ENCODE data around the gene AGBL1.
A peak's percentile ranks its signal among the peaks of the same experiment; 100 is the strongest.

AGBL1 gene

DNA sequence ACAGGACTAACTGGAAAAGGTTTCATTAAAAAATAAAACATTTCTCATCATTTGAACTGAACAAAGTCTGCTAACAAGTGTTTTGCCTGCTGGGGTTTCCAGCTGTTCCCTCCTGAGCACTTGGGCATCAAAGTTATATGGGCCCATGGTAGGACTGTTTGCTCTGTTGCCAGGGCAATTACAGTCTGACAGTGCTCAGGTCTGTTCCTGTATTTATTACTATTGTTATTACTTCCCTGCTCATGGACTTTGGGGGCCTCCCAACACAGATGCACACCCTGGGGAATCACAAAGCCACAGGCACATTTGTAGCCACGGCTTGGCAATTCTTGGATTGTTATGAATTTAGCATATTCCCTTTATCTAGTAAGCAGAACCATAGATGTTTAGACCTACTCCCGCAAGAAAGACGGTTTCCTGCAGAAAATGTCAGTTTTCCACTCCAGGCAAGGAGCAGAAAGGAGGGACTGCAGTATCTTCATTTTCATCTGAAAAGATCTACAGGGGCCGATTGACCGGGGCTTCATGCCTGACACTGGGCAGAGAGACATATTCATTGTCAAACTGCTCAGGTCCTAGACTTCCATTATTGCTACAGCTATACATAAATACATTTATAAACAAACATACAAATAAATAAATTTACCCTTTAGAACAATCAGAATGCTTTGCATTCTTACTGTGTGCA is 580.2 kb downstream of the AGBL1 start:
- no peak for DNase-seq

DNA sequence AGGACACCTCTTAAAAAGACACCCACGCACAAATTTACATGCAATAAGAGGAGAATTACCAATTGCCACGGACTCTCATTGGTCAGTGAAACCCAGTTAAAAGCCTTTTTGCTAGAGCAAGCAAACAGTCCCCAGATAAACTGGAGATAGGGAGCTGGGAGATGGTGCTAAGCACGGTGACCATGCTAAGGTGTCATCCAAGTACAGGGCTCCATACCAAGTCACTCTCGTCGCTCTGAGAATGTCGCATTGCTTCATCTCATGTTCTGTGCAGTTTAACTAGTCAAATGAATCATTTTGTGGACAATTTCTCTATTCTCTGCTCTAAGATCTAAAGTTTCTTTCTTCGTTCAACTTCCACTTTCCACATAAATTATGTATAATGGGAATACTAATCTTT is 581.9 kb downstream of the AGBL1 start:
- no peak for DNase-seq

DNA sequence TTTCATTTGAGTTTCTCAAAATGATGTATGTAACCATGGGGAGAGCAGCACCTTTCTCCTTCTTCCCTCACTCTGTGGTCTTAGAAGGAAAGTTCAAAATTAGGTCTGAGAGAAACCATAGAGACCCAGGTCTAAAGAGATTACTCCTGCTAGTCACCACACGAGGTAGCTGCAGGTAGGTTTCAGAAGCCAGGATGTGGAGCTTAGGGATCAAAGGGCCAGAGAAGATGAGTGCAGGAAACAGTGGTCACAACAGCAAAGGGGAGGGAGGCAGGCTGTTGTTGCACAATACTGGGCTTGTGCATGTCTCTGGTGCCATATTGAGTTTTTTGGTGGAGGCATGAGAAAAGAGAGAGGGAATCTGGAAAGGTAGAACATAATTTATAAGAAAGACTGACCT is 583.6 kb downstream of the AGBL1 start:
- DNase-seq = no peak

DNA sequence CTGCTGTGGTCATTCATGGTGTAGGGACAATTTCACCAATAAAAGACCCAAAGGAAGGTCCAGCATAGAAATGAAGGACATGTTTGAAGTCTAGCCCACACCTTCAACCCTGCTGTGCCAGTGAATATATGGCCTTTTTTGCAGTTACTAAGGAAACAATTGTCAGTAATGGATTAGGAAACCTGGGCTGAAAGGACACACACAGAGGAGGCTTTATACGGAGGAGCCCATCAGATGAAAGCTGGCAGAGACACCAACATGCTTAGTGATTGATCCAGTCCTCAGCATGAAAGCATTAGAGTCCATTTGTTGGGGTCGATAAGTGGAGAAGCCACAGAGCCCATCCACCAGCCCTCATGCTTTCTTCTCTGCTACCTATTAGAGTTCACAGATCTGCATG is 584.3 kb downstream of the AGBL1 start:
- no peak for DNase-seq

DNA sequence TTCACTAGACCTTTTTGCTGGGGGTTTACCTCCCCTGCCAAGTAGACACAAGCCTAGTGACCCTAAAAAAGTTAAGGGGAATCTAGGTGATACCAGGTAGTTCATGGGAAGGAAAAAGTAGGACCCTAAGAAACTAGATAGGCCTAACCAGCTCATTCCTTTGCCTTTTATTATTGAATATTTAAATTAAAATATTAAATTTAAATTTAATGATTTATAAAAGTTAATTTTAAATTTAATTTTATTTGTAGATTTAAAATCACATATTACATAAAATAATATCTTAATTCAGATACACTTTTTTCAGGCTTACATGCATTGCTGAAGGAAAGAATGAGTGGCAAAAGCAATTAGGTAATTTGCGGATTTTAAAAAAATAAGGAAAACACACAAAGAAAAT is 584.9 kb downstream of the AGBL1 start:
- no peak for DNase-seq

DNA sequence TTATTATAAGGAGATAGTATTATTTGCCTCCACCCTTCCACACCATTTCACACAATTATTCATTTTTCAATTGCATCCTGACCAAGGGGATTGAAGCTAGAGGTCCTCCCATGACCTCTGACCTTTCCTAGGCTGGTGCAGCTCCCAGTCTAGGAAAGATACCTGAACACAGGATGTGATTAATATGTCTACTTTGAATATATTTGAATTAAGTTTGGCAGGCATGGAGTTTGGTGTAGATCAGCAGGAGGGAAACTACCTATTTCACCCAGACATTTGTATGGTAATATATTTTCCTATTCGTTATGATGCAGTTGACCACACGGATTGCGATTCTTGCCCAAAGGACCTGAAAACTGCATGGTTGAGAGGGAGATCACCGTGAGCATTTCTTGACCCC is 596.3 kb downstream of the AGBL1 start:
- DNase-seq = no peak

DNA sequence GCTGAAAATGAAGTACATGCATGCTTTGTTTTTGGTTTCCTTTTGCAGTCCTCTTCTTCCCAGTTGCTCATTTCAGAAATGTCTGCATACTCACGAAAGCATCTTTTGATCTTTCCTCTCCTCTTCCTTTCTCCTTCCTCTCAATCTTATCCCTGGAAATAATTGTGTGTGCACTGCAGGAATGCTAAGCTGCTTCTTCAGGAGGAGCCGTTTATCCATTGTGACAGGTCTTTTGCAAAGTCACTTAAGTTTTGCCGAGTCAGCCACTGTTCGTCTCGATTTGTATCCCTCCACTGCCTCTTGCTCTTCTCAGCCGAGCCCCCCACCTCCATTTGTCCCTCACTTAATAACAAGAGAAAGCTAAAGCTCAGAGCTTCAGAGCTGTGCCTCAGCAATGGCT is 597.6 kb downstream of the AGBL1 start:
- DNase-seq = no peak

DNA sequence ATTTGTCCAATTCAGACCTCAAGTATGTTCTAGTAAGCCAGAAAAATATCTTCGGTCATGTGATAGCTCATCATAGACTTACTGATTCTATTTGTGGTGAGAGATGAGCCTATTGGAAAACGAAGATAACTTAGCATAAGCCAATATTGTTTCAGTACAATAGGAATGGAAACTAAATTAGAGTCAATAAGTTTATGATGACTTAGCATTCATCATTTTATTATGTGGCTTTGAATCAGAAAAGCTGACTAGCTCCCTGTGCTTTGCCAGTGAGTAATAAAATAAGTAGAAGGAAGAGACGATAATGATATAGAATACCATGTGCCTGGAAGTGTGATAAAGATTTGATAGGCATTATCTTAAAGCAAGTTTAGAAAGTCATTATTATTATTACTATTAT is 605.6 kb downstream of the AGBL1 start:
- DNase-seq = no peak

DNA sequence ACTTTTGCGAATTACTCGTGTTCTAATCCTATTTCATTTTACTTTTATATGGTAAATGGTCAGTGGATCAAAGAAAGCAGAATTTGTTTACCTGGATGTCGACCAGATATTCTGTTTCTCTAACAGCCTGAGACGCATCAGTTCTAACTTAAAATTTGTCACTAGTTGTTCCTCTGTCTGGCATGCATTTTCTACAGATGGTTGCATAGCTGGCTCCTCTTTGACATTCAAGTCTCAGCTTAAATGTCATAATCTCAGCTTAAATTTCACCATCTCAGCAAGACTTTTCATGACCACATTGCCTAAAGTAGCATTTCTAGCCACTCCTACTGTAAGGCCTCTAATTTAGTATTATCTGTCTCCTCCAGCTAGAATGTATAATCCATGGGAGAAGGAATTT is 609.3 kb downstream of the AGBL1 start:
- no peak for DNase-seq

DNA sequence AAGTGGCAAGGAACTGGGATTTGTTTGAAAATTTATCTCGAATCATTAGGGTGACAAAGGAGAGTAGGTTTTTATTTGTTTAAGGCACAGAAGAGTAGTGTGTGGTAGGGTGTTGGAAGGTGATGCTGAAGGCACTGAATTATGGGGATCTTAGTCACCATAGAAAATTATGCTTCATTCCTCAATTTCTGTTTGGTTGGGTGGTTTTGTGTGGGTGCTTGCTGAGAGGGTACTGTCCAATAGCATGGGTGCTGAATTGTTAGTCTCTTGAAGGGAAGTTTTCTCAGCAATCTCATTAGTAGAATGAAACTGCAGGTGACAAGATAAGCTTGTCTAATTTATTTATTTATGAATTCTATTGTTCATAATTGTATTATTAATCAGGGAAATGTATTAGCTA is 610.9 kb downstream of the AGBL1 start:
- DNase-seq = no peak

DNA sequence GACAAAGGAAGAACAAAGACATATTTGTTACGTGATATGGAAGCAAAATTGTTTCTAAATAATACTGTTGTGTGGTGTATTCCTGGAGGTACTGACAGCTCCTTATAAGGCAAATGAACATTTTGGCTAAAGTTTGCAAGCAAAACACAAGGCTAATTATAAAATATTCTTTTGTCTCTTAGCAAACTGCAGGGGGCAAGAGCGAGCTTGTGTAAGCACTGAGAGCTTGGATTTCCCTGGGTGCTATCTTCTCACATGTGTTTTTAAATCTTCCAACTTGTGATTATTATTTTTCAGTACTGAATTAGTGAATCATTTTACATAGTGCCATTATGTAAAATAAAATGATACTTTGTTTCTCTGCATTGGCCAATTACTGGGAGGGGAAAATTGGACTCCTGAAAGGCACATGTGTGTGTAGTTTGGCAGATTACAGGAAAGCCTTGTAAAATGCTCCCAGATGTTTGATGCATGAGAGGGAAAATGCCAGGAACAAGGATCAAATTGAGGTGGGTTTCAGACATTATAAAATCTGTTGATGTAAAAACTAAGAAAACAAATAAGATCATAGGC is 611.5 kb downstream of the AGBL1 start:
- peak; percentile 17 for DNase-seq

DNA sequence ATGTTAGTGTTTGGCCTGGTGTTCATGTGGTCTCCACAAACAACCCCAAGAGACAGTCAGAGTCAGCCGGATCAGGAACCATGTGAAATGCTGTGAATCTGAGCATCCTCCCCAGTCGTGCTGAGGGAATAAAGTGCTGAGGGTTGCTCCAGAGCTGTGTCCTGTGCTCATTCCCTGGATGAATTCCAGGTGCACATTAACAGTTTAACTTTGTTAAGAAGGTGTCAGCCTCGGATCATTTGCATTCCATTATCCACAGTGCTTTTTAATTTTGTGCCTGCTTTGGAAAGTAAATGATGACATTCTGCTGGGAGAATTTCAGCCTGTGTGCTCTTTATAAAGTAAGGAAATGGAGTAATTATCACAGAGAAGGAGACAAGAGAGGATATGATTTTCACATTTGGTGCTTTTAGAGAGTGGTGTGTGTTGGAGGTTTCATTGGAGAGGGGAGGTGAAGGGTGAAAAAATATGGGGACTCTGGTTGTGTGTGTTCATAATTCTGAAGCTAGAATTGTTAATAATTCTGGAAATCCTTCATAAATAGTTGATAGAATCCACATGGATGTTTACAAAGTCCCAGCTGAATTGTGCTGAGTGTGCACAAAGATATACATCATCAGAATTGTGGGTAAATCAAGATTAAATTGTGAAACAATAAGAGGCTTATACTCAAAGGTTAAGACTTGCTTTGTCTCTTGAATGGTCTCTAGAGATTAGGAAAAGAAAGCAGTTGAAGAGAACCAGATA is 621.4 kb downstream of the AGBL1 start:
- DNase-seq = no peak

DNA sequence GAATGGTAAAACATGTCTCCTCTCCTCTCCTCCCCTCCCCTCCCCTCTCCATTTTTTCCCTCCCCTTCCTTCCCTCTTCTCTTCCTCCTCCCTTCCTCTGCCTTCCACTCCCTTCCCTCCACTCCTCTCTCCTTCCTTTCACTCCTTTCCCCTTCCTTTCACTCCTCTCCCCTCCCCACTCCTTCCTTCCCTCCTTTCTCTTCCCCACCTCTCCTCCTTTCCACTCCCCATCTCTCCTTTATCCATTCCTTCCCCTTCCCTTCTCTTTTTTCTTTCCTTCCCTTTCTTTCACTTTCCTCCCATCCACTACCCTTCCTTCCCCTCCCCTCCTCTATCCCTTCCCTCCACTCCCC is 621.9 kb downstream of the AGBL1 start:
- no peak for DNase-seq

DNA sequence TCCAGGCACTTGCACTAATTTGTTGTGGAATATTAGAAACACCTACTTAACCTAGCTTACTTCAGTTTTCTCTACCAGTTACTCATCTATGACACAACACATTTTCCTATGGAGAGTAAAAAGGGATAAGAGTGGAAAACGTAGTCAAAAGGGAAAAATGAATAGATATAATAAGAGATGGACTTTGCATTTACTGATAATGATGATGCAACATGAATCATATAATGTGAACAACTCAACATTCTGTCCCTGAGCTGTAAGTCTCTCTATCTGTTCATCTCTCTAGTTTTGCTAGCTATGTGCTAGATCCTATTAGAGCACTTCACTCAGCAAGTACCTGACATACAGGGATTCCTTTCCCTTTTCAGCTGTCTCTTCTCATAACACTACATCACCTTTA is 627.1 kb downstream of the AGBL1 start:
- DNase-seq = no peak

DNA sequence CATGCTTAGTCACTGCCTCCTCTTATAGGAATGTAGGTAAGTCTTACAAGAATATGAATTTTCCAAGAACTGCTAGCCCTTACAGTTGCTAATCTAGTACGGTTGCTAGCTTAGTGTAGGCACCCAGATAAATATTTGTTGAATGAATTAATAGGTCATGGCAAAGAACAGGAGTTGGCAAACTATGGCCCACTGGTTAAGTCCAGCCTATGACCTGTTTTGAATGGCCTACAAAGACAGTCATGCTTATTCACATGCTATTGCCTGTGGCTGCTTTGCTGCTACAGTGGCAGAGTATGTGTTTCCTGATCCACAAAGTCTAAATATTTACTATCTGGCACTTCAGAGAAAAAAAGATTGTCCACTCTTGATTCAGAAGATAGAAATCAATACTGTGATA is 631.8 kb downstream of the AGBL1 start:
- DNase-seq = no peak

DNA sequence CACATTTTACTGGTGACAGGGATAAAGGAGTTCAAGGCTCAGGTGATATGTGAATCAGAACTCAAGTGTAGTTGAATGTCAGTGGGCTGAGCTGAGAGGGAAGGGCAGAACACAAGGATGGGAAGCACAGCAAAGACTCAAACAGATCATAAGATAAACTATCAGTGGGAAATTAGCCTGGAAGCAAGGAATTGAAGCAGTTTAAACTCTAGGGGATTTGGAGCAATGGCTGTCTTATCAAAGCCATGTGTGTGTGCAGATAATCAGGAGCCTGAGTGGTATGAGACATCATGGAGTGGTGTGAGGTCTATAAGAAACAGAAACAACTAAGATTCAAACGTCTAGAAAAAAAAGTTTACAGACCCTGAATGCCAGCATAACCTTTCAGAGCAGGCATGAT is 634.6 kb downstream of the AGBL1 start:
- DNase-seq = no peak

DNA sequence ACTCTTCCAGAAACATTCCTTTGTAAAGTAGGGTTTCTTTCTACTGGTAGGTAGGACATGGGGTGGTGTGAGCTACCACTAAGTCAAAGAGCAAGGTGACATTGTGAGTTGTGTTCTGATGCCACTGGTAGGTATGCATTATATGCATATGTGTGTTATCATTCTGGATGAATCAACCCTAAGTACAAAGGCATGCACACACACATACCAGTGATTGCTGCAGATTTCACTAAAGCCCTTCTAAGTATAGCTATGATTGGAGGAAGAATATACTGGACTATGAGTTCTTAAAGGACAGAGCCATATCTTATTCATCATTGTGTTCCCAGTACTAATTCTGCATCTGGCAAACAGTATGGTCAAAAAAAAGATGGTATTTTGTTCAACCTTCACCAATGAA is 646.0 kb downstream of the AGBL1 start:
- no peak for DNase-seq

DNA sequence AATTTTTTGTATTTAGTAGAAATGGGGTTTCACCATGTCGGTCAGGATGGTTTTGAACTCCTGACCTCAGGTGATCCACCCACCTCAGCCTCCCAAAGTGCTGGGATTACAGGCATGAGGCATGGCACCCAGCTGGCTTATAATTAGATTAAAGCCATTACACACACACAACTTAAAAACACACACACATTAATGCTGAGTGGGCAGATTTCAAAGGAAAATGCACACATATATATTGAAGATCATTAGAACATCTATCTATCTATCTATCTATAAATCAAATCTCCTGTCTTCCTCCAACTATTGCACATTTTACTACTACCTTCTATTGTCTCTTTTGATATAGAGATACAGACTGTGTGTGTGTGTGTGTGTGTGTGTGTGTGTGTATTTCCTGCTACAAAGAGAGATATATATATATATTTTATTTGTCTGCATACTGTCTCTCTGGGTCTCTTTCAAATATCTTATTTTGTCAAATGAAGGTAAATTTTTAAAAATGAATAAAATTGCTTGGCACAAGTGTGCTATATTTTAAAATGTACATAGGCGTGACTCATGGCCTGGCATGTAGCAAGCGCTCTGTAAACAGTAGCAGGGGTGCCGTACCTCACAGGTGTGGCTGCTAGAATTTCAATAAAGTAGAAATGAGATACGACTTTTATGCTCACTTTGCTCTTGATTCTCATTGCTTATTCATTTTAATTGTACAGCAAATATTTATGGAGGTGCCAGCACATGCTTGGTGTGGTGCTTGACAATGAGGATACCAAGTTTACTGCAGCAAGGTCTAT is 655.8 kb downstream of the AGBL1 start:
- no peak for DNase-seq

DNA sequence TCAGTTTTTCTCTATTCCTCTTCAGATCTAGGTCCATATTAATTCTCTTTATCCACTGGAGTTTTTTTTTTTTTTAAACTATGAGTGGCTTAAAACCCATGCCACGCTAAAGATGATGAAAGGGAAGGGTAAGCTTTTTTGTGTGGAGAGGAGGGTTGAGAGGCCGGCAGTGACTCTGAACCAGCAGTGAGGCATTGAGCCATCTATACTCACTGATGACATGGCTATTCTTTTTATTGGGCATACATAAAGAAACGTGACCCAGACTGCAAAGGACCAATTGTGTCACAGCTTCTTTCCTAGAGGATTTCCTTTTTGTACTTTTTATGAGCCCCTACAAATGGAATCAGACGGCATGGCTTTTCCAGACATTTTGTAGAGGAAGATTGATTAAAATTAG is 662.2 kb downstream of the AGBL1 start:
- no peak for DNase-seq

DNA sequence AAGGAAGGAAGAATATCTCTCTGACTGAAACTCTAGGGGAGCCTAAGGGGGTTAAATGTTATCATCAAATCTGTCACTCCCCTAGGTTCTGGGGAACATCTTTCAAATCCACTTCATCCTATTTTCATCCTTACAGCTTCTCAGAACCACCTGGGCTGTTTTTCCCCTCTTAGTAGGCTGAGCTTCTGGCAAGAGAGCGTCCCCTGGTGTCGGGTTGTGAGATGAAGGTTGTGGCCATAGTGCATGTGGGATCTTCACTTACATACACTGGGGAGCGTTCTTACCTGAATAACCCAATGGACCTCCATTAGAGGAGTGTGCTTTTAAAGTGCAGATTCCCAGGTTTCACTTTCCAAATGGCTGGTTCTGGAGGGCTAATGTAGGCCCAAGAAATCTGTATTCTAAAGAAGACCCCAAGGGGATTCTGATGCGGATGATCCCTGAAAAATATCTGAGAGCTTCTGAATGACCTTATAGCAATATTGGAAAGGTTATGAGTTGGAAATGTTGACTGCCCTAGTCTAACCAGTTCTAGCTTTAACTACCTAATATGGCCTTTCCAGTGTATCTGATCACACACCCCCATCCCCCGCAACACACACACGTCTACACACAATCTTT is 663.7 kb downstream of the AGBL1 start:
- peak; percentile 11 for DNase-seq

DNA sequence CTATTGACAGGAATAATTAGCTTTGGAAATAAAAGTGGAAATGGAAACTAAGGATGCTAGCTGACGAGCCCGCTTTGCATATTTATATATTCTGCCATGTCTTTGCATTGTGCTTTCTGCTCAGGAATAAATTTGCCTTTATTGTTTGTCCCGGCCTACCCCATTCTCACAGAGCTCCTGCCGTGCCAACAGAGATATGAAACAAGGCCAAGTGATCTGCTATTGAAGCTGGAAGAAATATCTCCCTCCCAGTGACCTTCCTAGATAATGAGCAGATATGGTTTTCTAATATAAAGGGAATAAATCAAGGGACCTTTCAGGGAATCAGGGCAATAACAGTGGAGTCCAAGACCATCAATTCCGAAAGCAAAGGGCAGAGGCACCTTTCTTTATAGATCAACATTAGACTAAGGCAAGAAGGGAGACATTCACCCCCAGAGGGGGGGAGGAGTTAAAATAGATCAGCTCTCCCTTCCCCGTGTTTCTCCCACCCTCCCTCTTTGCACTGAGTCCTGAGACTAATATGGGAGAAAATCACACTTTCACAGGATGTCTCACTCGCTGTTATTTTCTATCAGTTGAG is 664.6 kb downstream of the AGBL1 start:
- no peak for DNase-seq

DNA sequence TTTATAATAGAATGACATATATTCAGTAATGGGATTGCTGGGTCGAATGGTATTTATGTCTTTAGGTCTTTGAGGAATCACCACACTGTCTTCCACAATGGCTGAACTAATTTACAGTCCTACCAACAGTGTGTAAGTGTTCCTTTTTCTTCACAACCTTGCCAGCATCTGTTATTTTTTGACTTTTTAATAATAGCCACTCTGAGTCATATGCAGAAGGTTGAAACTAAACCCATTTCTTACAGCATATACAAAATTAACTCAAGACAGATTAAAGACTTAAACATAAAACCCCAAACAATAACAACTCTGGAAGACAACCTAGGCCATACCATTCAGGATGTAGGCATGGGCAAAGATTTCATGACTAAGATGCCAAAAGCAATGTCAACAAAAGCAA is 671.4 kb downstream of the AGBL1 start:
- DNase-seq = no peak

DNA sequence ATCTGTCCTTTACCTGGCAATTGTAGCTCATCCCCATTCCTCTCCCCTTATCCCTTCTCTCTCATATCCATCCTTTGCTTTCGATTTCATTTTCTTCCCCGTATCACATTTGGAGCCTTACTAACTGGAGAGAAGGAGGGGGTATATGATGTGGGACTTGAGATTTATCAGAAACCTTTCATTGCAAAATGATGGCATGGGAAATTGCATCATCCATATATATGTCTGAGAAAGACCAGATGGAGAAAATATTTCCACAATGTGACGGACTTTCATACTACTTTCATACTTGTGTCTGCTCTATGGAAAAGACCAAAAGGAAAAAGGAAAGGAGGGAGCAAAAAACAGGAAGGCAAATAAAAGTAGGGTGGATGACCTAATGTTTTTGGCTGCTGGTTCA is 675.2 kb downstream of the AGBL1 start:
- no peak for DNase-seq
